Suprapubic skin (tissue), 3 donors: Measurements from ENCODE around the gene ZSCAN23.

Experiments
- POLR2A ChIP-seq, 2 donors: fragments of 450-650 bp; IDR thresholded peaks; one replicate each; pipeline ENCODE4 v1.6.1; 2017; ENCODE audit warnings: antibody characterized with exemption in 2 of 2, mild to moderate bottlenecking in 2 of 2, moderate library complexity in 2 of 2
- TF ChIP-seq, protein P1 (sequence below), 2 donors: fragments of 200-600 bp in 1 of 2; fragments of 450-650 bp in 1 of 2; sonication (generic) in 1 of 2; IDR thresholded peaks; one replicate each; pipeline ENCODE4 v1.5.1; 2016 to 2019; ENCODE audit warnings: antibody characterized with exemption in 2 of 2, mild to moderate bottlenecking in 1 of 2, moderate library complexity in 1 of 2

DNA sequence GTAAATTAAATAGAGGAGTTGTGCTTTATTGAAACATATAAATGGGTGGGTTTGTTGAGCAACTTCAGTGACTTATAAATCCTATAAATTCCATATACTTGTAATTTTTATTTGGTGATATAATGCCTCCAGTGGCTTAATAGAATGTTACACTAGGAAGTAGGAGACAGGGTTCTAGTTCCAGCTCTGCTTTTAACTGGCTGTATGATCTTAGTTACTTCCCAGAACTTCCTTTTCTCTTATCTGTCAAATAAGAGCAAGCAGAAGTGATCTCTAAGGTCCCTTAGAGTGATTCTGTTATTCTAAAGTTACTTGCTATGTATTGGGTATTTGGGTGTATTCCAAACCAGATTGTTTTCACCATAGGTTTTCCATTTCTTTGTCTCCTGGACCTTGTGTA lies 10.2 kb downstream of the ZSCAN23 start:
- TF ChIP-seq, protein P1, sequence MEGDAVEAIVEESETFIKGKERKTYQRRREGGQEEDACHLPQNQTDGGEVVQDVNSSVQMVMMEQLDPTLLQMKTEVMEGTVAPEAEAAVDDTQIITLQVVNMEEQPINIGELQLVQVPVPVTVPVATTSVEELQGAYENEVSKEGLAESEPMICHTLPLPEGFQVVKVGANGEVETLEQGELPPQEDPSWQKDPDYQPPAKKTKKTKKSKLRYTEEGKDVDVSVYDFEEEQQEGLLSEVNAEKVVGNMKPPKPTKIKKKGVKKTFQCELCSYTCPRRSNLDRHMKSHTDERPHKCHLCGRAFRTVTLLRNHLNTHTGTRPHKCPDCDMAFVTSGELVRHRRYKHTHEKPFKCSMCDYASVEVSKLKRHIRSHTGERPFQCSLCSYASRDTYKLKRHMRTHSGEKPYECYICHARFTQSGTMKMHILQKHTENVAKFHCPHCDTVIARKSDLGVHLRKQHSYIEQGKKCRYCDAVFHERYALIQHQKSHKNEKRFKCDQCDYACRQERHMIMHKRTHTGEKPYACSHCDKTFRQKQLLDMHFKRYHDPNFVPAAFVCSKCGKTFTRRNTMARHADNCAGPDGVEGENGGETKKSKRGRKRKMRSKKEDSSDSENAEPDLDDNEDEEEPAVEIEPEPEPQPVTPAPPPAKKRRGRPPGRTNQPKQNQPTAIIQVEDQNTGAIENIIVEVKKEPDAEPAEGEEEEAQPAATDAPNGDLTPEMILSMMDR (IDR thresholded peaks at IDR 0.05): no peak
- no peak for TF ChIP-seq POLR2A (IDR thresholded peaks at IDR 0.05)
